Fibroblast of skin of back (primary cell): Measurements from ENCODE around the gene EEFSEC.

Experiments used
- DNase-seq: peaks from one replicate; pipeline ENCODE4 v3.0.0-alpha.2; 2013

Gene EEFSEC

GRCh38 chr3:128419311-128419710, 266.0 kb downstream of the EEFSEC start:
- no peak for DNase-seq

GRCh38 chr3:128420289-128420688, 267.0 kb downstream of the EEFSEC start:
- DNase-seq, result no peak

GRCh38 chr3:128420720-128421438, 267.6 kb downstream of the EEFSEC start:
- no peak for DNase-seq

GRCh38 chr3:128421439-128421836, 268.2 kb downstream of the EEFSEC start:
- DNase-seq, result no peak

- DNase-seq, result no peak
Measured at GRCh38 chr3:128421966-128422365, 268.7 kb downstream of the EEFSEC start.

GRCh38 chr3:128422762-128423524, 269.7 kb downstream of the EEFSEC start:
- DNase-seq, result no peak

- DNase-seq, result no peak
Measured at GRCh38 chr3:128423525-128424147, 270.4 kb downstream of the EEFSEC start.

GRCh38 chr3:128424508-128425069, 271.3 kb downstream of the EEFSEC start:
- peak; percentile 19 for DNase-seq

- DNase-seq, result no peak
Measured at GRCh38 chr3:128425142-128425845, 272.0 kb downstream of the EEFSEC start.

GRCh38 chr3:128425846-128426127, 272.5 kb downstream of the EEFSEC start:
- DNase-seq, result no peak

GRCh38 chr3:128426128-128426921, 273.0 kb downstream of the EEFSEC start:
- DNase-seq, result peak; percentile 16

GRCh38 chr3:128427175-128427857, 274.0 kb downstream of the EEFSEC start:
- DNase-seq, result no peak

- DNase-seq, result no peak
Measured at GRCh38 chr3:128427872-128428822, 274.9 kb downstream of the EEFSEC start.

GRCh38 chr3:128429275-128429674, 276.0 kb downstream of the EEFSEC start:
- DNase-seq, result no peak

GRCh38 chr3:128429751-128430150, 276.5 kb downstream of the EEFSEC start:
- no peak for DNase-seq

GRCh38 chr3:128430301-128430700, 277.0 kb downstream of the EEFSEC start:
- no peak for DNase-seq

GRCh38 chr3:128430731-128431130, 277.4 kb downstream of the EEFSEC start:
- DNase-seq, result no peak

- no peak for DNase-seq
Measured at GRCh38 chr3:128431803-128432300, 278.6 kb downstream of the EEFSEC start.

GRCh38 chr3:128432301-128432970, 279.2 kb downstream of the EEFSEC start:
- no peak for DNase-seq
